Measurements from ENCODE around the gene WDR18.

DNA sequence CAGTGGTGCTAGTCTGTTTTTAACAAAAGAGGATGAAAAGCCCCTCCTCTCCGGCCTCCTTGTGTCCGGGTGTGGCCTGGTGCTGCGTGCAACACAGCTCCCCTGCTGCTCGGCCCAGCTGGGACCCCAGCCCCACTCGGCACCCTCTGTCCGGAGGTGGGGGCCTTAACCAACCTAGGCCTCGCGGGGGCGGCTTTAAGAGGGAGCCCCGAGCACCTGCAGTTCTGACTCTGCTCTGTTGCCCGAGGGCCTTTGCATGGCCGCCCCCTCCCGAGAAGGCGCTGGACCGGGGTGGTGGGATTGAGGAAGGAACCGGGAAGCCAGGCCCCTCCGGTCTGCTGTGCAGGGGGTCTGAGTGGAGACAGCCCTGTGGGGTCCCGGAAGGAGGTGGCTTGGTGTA, 10.4 kb downstream of the WDR18 start:
- TF ChIP-seq YY1 (IDR thresholded peaks at IDR 0.05; ENCODE audit: insufficient read depth, insufficient read length) = no peak
- no peak for TF ChIP-seq SUZ12 (IDR thresholded peaks at IDR 0.05; ENCODE audit: extremely low read depth, insufficient read depth, insufficient read length)
- TF ChIP-seq ZNF274 (IDR thresholded peaks at IDR 0.05; ENCODE audit: low read depth, low read length) = no peak

All from NT2/D1 (cell line).